ENCODE results near the gene TUBGCP6.
A peak's percentile ranks its signal among the peaks of the same experiment; 100 is the strongest.

The TUBGCP6 gene

GRCh38 chr22:50269573-50269969 is 24.7 kb upstream of the TUBGCP6 start:
- Histone ChIP-seq H3K9ac (ENCODE audit: insufficient read length) (no peak overlapping the region), H3K27ac (no peak overlapping the region), H3K36me3 (ENCODE audit: insufficient read depth, low read length) (no peaks in the 10 kb centered on the region), H3K4me3 (peak overlapping the region; percentile 76), H3K9me3 (ENCODE audit: low read depth, low read length) (no peaks in the 10 kb centered on the region)
- DNase-seq (ENCODE audit: low read depth, low spot score) = no peak
- TF ChIP-seq POLR2AphosphoS5 (IDR thresholded peaks at IDR 0.05; ENCODE audit: borderline replicate concordance, low read depth, low read length) (no peak), EZH2 (IDR thresholded peaks at IDR 0.05) (no peak), FOXP2 (optimal IDR thresholded peaks at IDR 0.05; ENCODE audit: control extremely low read depth, extremely low read length, insufficient read depth) (no peak)

- H3K9ac ChIP-seq (ENCODE audit: insufficient read length) = no peak overlapping the region
- H3K4me3 ChIP-seq = no peak overlapping the region
- no peaks in the 10 kb centered on the region for H3K9me3 ChIP-seq (ENCODE audit: low read depth, low read length)
- H3K27ac ChIP-seq = no peak overlapping the region
- DNase-seq (ENCODE audit: low read depth, low spot score) = no peak
- no peaks in the 10 kb centered on the region for H3K36me3 ChIP-seq (ENCODE audit: insufficient read depth, low read length)
- TF ChIP-seq POLR2AphosphoS5 (IDR thresholded peaks at IDR 0.05; ENCODE audit: borderline replicate concordance, low read depth, low read length) (no peak), FOXP2 (optimal IDR thresholded peaks at IDR 0.05; ENCODE audit: control extremely low read depth, extremely low read length, insufficient read depth) (no peak), EZH2 (IDR thresholded peaks at IDR 0.05) (no peak)
Measured at GRCh38 chr22:50268655-50269113, 23.9 kb upstream of the TUBGCP6 start.

- Histone ChIP-seq H3K9ac (ENCODE audit: insufficient read length) (no peak overlapping the region), H3K36me3 (ENCODE audit: insufficient read depth, low read length) (no peaks in the 10 kb centered on the region), H3K4me3 (peak overlapping the region; percentile 70), H3K9me3 (ENCODE audit: low read depth, low read length) (no peaks in the 10 kb centered on the region), H3K27ac (no peak overlapping the region)
- no peak for TF ChIP-seq EZH2 (IDR thresholded peaks at IDR 0.05)
- no peak for TF ChIP-seq FOXP2 (optimal IDR thresholded peaks at IDR 0.05; ENCODE audit: control extremely low read depth, extremely low read length, insufficient read depth)
- no peak for TF ChIP-seq POLR2AphosphoS5 (IDR thresholded peaks at IDR 0.05; ENCODE audit: borderline replicate concordance, low read depth, low read length)
- no peak for DNase-seq (ENCODE audit: low read depth, low spot score)
Measured at GRCh38 chr22:50267591-50268390, 23.0 kb upstream of the TUBGCP6 start.

GRCh38 chr22:50266994-50267393 is 22.2 kb upstream of the TUBGCP6 start:
- no peak overlapping the region for H3K4me3 ChIP-seq
- TF ChIP-seq POLR2AphosphoS5 (IDR thresholded peaks at IDR 0.05; ENCODE audit: borderline replicate concordance, low read depth, low read length) = no peak
- no peak for TF ChIP-seq FOXP2 (optimal IDR thresholded peaks at IDR 0.05; ENCODE audit: control extremely low read depth, extremely low read length, insufficient read depth)
- no peak for TF ChIP-seq EZH2 (IDR thresholded peaks at IDR 0.05)
- H3K27ac ChIP-seq = no peak overlapping the region
- no peak overlapping the region for H3K9ac ChIP-seq (ENCODE audit: insufficient read length)
- H3K36me3 ChIP-seq (ENCODE audit: insufficient read depth, low read length) = no peaks in the 10 kb centered on the region
- DNase-seq (ENCODE audit: low read depth, low spot score) = no peak
- no peaks in the 10 kb centered on the region for H3K9me3 ChIP-seq (ENCODE audit: low read depth, low read length)

- no peaks in the 10 kb centered on the region for H3K9me3 ChIP-seq (ENCODE audit: low read depth, low read length)
- H3K9ac ChIP-seq (ENCODE audit: insufficient read length) = no peak overlapping the region
- no peaks in the 10 kb centered on the region for H3K36me3 ChIP-seq (ENCODE audit: insufficient read depth, low read length)
- no peak for DNase-seq (ENCODE audit: low read depth, low spot score)
- TF ChIP-seq EZH2 (IDR thresholded peaks at IDR 0.05) = no peak
- no peak for TF ChIP-seq FOXP2 (optimal IDR thresholded peaks at IDR 0.05; ENCODE audit: control extremely low read depth, extremely low read length, insufficient read depth)
- no peak for TF ChIP-seq POLR2AphosphoS5 (IDR thresholded peaks at IDR 0.05; ENCODE audit: borderline replicate concordance, low read depth, low read length)
- no peak overlapping the region for H3K4me3 ChIP-seq
- H3K27ac ChIP-seq = no peak overlapping the region
Measured at GRCh38 chr22:50264946-50265669, 20.3 kb upstream of the TUBGCP6 start.

- H3K4me3 ChIP-seq = no peak overlapping the region
- no peak for DNase-seq (ENCODE audit: low read depth, low spot score)
- no peaks in the 10 kb centered on the region for H3K9me3 ChIP-seq (ENCODE audit: low read depth, low read length)
- H3K27ac ChIP-seq = no peak overlapping the region
- H3K36me3 ChIP-seq (ENCODE audit: insufficient read depth, low read length) = no peaks in the 10 kb centered on the region
- TF ChIP-seq POLR2AphosphoS5 (IDR thresholded peaks at IDR 0.05; ENCODE audit: borderline replicate concordance, low read depth, low read length) (no peak), EZH2 (IDR thresholded peaks at IDR 0.05) (no peak), FOXP2 (optimal IDR thresholded peaks at IDR 0.05; ENCODE audit: control extremely low read depth, extremely low read length, insufficient read depth) (no peak)
- H3K9ac ChIP-seq (ENCODE audit: insufficient read length) = no peak overlapping the region
Measured at GRCh38 chr22:50264104-50264745, 19.4 kb upstream of the TUBGCP6 start.

GRCh38 chr22:50262973-50263617 is 18.3 kb upstream of the TUBGCP6 start:
- Histone ChIP-seq H3K36me3 (ENCODE audit: insufficient read depth, low read length) (no peaks in the 10 kb centered on the region), H3K27ac (no peak overlapping the region), H3K9ac (ENCODE audit: insufficient read length) (no peak overlapping the region), H3K4me3 (no peak overlapping the region), H3K9me3 (ENCODE audit: low read depth, low read length) (no peaks in the 10 kb centered on the region)
- TF ChIP-seq FOXP2 (optimal IDR thresholded peaks at IDR 0.05; ENCODE audit: control extremely low read depth, extremely low read length, insufficient read depth) (no peak), EZH2 (IDR thresholded peaks at IDR 0.05) (no peak), POLR2AphosphoS5 (IDR thresholded peaks at IDR 0.05; ENCODE audit: borderline replicate concordance, low read depth, low read length) (no peak)
- no peak for DNase-seq (ENCODE audit: low read depth, low spot score)
